MM.1S (cell line): ENCODE data around the gene FAM47E.

ENCODE experiments used
- DNase-seq: peaks from one replicate; pipeline ENCODE4 v3.0.0-alpha.2; 2015
- H2AFZ ChIP-seq: fragments of 300-600 bp; sonication (generic); 2 replicates; pipeline ENCODE4 v1.6.0; 2016; ENCODE audit warnings: antibody characterized with exemption, low read length
- H3F3A ChIP-seq: fragments of 300-600 bp; sonication (generic); 2 replicates; pipeline ENCODE4 v1.6.1; 2016; ENCODE audit warnings: mild to moderate bottlenecking, antibody characterized with exemption, low read length, moderate library complexity, mixed read lengths; ENCODE audit not compliant: insufficient read depth
- H3K27ac ChIP-seq: fragments of 300-600 bp; sonication (generic); 2 replicates; pipeline ENCODE4 v1.5.1; 2016; ENCODE audit warnings: mild to moderate bottlenecking, low read length
- H3K27me3 ChIP-seq: fragments of 300-600 bp; sonication (generic); replicated peaks from 2 replicates; pipeline ENCODE4 v1.6.0; 2016; ENCODE audit warnings: low read length; ENCODE audit not compliant: insufficient read depth
- H3K36me3 ChIP-seq: fragments of 300-600 bp; sonication (generic); replicated peaks from 2 replicates; pipeline ENCODE4 v1.6.1; 2016; ENCODE audit warnings: mild to moderate bottlenecking, low read length, mixed read lengths; ENCODE audit not compliant: insufficient read depth
- H3K4me1 ChIP-seq: fragments of 300-600 bp; sonication (generic); 2 replicates; pipeline ENCODE4 v1.6.1; 2016; ENCODE audit warnings: low read length, mixed read lengths
- H3K4me2 ChIP-seq: fragments of 300-600 bp; sonication (generic); 2 replicates; pipeline ENCODE4 v1.6.0; 2016; ENCODE audit warnings: low read depth, low read length
- H3K4me3 ChIP-seq: fragments of 300-600 bp; sonication (generic); 2 replicates; pipeline ENCODE4 v1.5.1; 2016; ENCODE audit warnings: low read length, mixed read lengths
- H3K79me2 ChIP-seq: fragments of 300-600 bp; sonication (generic); 2 replicates; pipeline ENCODE4 v1.6.1; 2016; ENCODE audit warnings: mixed run types, low read length, mixed read lengths
- H3K9ac ChIP-seq: fragments of 300-600 bp; sonication (generic); 2 replicates; pipeline ENCODE4 v1.6.1; 2016; ENCODE audit warnings: low read length, mixed read lengths
- H3K9me2 ChIP-seq: fragments of 300-600 bp; sonication (generic); replicated peaks from 2 replicates; pipeline ENCODE4 v1.6.1; 2016; ENCODE audit warnings: mild to moderate bottlenecking, low read length, mixed read lengths; ENCODE audit not compliant: insufficient read depth
- H3K9me3 ChIP-seq: fragments of 300-600 bp; sonication (generic); replicated peaks from 2 replicates; pipeline ENCODE4 v1.6.1; 2016; ENCODE audit warnings: mild to moderate bottlenecking, low read length, mixed read lengths; ENCODE audit not compliant: insufficient read depth
- H4K20me1 ChIP-seq: fragments of 300-600 bp; sonication (generic); 2 replicates; pipeline ENCODE4 v1.6.1; 2016; ENCODE audit warnings: mild to moderate bottlenecking, low read length, moderate library complexity, mixed read lengths; ENCODE audit not compliant: insufficient read depth
- CTCF ChIP-seq: fragments of 300-600 bp; sonication (generic); IDR thresholded peaks from 2 replicates; pipeline ENCODE4 v1.5.1; 2016; ENCODE audit warnings: antibody characterized with exemption, low read length, mixed read lengths
- EZH2 ChIP-seq: fragments of 300-600 bp; sonication (generic); optimal IDR thresholded peaks from 2 replicates; pipeline ENCODE3; 2017; ENCODE audit warnings: low read depth, mild to moderate bottlenecking, antibody characterized with exemption, low read length, mixed read lengths
- EZH2phosphoT487 ChIP-seq: fragments of 300-600 bp; sonication (generic); IDR thresholded peaks from 2 replicates; pipeline ENCODE4 v1.6.1; 2018; ENCODE audit warnings: antibody characterized with exemption, low read length

Gene FAM47E

DNA sequence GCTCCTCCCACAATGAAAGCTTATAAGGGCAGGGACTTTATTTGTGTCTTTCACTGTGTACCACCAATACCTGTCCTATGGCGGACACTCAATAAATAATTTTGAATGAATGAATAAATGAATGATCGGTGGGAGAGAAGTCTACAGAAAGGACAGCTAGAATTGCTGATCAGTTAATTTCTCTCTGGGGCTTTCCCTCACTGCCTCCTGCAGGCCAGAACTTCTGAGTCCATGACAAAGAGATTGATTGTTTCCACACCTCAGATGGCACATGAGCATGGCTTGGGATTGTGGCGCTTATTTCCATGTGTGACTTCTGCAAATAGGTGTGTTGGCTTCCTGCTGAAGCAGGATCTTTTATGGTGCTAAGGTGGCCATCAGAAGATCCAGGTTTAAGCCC, 6.3 kb downstream of the FAM47E start:
- Histone ChIP-seq H3K9me2 (no peaks in the 10 kb centered on the region), H3K27me3 (no peaks in the 10 kb centered on the region)

GRCh38 chr4:76260571-76260970, 9.1 kb downstream of the FAM47E start:
- DNase-seq, result no peak
- Histone ChIP-seq H3K79me2 (no peaks in the 10 kb centered on the region), H4K20me1 (no peaks in the 10 kb centered on the region), H3K9me3 (no peaks in the 10 kb centered on the region), H3K27me3 (no peaks in the 10 kb centered on the region), H2AFZ (no peak overlapping the region), H3K4me3 (no peak overlapping the region), H3K27ac (no peak overlapping the region), H3K4me2 (no peak overlapping the region), H3K9ac (no peak overlapping the region), H3K9me2 (no peaks in the 10 kb centered on the region), H3K4me1 (no peaks in the 10 kb centered on the region), H3K36me3 (no peaks in the 10 kb centered on the region), H3F3A (no peaks in the 10 kb centered on the region)
- TF ChIP-seq CTCF, result no peak
- TF ChIP-seq EZH2phosphoT487, result no peak
- no peak for TF ChIP-seq EZH2

More for the DNA sequence above, 6.3 kb downstream of the FAM47E start:
- H4K20me1 ChIP-seq, result no peaks in the 10 kb centered on the region
- H3K36me3 ChIP-seq, result no peaks in the 10 kb centered on the region
- DNase-seq, result no peak
- H3K9me3 ChIP-seq, result no peaks in the 10 kb centered on the region
- H2AFZ ChIP-seq, result no peak overlapping the region
- no peaks in the 10 kb centered on the region for H3K4me1 ChIP-seq
- H3K9ac ChIP-seq, result no peak overlapping the region
- no peaks in the 10 kb centered on the region for H3F3A ChIP-seq
- H3K4me2 ChIP-seq, result no peak overlapping the region
- TF ChIP-seq EZH2phosphoT487 (no peak), CTCF (no peak), EZH2 (no peak)
- no peaks in the 10 kb centered on the region for H3K79me2 ChIP-seq
- H3K27ac ChIP-seq, result no peak overlapping the region
- H3K4me3 ChIP-seq, result no peak overlapping the region

DNA sequence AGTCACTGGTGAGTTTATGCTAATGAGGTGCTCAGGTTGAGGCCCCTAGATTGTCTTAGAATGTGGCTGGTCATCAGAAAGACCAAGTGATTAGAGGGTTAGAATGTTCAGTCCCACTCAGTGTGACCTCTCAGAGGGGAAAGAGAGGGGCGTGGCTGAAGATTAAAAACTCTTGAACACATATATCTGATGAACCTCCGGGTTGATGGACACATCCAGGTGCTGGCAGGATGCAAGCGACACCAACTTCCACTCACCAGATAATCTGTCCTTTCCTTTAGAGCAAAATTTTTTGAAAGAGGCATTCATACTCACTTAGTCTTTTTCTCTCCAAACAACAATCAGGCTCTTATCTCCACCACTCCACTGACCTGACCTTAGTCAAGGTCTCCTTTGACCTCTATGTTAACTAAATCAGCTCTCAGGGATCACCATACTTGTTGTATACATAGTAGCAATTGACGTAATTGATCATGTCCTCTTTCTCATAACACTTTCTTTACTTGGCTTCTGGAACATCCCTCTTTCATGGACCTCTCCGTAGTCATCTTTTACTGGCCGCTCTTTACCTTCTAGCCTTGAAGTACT, 14.2 kb downstream of the FAM47E start:
- H3K9me2 ChIP-seq, result no peaks in the 10 kb centered on the region
- H3K9ac ChIP-seq, result no peak overlapping the region
- H3K4me2 ChIP-seq, result no peak overlapping the region
- H3K9me3 ChIP-seq, result no peaks in the 10 kb centered on the region
- H3F3A ChIP-seq, result no peaks in the 10 kb centered on the region
- H2AFZ ChIP-seq, result no peak overlapping the region
- H3K79me2 ChIP-seq, result no peaks in the 10 kb centered on the region
- no peak for TF ChIP-seq EZH2phosphoT487
- TF ChIP-seq EZH2, result no peak
- no peak for TF ChIP-seq CTCF
- no peaks in the 10 kb centered on the region for H3K27me3 ChIP-seq
- no peak overlapping the region for H3K4me3 ChIP-seq
- no peaks in the 10 kb centered on the region for H3K4me1 ChIP-seq
- H3K36me3 ChIP-seq, result no peaks in the 10 kb centered on the region
- no peaks in the 10 kb centered on the region for H4K20me1 ChIP-seq
- no peak overlapping the region for H3K27ac ChIP-seq
- no peak for DNase-seq

DNA sequence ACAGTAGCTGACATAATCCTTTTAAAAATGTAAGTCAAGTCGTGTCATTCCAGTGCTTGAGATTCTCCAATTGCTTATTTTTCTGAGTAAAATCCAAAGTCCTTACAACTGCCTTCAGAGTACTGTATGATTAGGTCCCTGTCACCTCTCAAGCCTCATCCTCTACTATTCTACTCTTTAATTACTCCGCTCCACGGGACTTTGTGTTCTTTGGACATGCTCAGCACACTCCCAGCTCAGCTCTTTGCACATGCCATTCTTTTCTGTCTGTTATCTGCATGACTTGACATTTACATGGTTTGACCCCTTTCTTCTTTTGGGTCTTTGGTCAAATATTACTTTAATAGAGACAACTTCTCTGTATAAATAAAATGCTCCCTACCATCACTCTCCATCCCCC, 15.1 kb downstream of the FAM47E start:
- no peaks in the 10 kb centered on the region for H3K36me3 ChIP-seq
- DNase-seq, result no peak
- H3K4me2 ChIP-seq, result no peak overlapping the region
- H3K9me2 ChIP-seq, result no peaks in the 10 kb centered on the region
- no peaks in the 10 kb centered on the region for H3F3A ChIP-seq
- no peaks in the 10 kb centered on the region for H3K4me1 ChIP-seq
- no peak overlapping the region for H2AFZ ChIP-seq
- TF ChIP-seq EZH2phosphoT487 (no peak), CTCF (no peak), EZH2 (no peak)
- H3K79me2 ChIP-seq, result no peaks in the 10 kb centered on the region
- no peak overlapping the region for H3K9ac ChIP-seq
- H3K9me3 ChIP-seq, result no peaks in the 10 kb centered on the region
- H3K27me3 ChIP-seq, result no peaks in the 10 kb centered on the region
- H3K27ac ChIP-seq, result no peak overlapping the region
- H4K20me1 ChIP-seq, result no peaks in the 10 kb centered on the region
- H3K4me3 ChIP-seq, result no peak overlapping the region
